ENCODE data around the gene ZNF592.

GRCh38 chr15:84784262-84784661 lies 35.9 kb downstream of the ZNF592 start:
- TF ChIP-seq CTCF (IDR thresholded peaks at IDR 0.05) (no peak), POLR2A (IDR thresholded peaks at IDR 0.05) (no peak)

Data from heart left ventricle (tissue), 13 donors.